GM23338 (cell line): ENCODE measurements around the gene EXOC4. TPM values are rescaled to one million over a fixed set of nuclear protein-coding genes. Genes with fewer than 3 reads are reported as not detected.

Experiments
- ATAC-seq: fragments of 200-7000 bp; cut with Tn5 transposase; 3 replicates; pipeline ENCODE4 v1.9.1; 2020
- DNase-seq: peaks from one replicate; pipeline ENCODE4 v3.0.0-alpha.2; 2015; ENCODE audit warnings: low spot score
- H2AFZ ChIP-seq: fragments of 200-600 bp; sonication (generic); 2 replicates; pipeline ENCODE4 v1.8.0; 2016; ENCODE audit warnings: antibody characterized with exemption, mild to moderate bottlenecking, moderate library complexity
- H3F3A ChIP-seq: fragments of 200-600 bp; sonication (generic); replicated peaks from 2 replicates; pipeline ENCODE4 v1.8.0; 2017; ENCODE audit warnings: antibody characterized with exemption, mixed run types, low read depth
- H3K27ac ChIP-seq: fragments of 200-600 bp; sonication (generic); 2 replicates; pipeline ENCODE4 v1.6.1; 2016; ENCODE audit warnings: low read depth
- H3K27me3 ChIP-seq: fragments of 200-600 bp; sonication (generic); 2 replicates; pipeline ENCODE4 v1.8.0; 2016; ENCODE audit warnings: mild to moderate bottlenecking, mixed run types, moderate library complexity; ENCODE audit not compliant: insufficient read depth
- H3K36me3 ChIP-seq: fragments of 200-600 bp; sonication (generic); 2 replicates; pipeline ENCODE4 v1.8.0; 2016; ENCODE audit warnings: mild to moderate bottlenecking; ENCODE audit not compliant: insufficient read depth
- H3K4me1 ChIP-seq: fragments of 200-600 bp; sonication (generic); 2 replicates; pipeline ENCODE4 v1.8.0; 2016; ENCODE audit warnings: mild to moderate bottlenecking, moderate library complexity; ENCODE audit not compliant: insufficient read depth
- H3K4me2 ChIP-seq: fragments of 200-600 bp; sonication (generic); 2 replicates; pipeline ENCODE4 v1.7.1; 2017; ENCODE audit warnings: mixed run types
- H3K4me3 ChIP-seq: fragments of 200-600 bp; sonication (generic); 2 replicates; pipeline ENCODE4 v1.6.1; 2016; ENCODE audit warnings: mixed run types
- H3K79me2 ChIP-seq: fragments of 200-600 bp; sonication (generic); replicated peaks from 2 replicates; pipeline ENCODE4 v1.8.0; 2017; ENCODE audit warnings: mild to moderate bottlenecking; ENCODE audit not compliant: insufficient read depth
- H3K9me2 ChIP-seq: fragments of 200-600 bp; sonication (generic); 2 replicates; pipeline ENCODE4 v1.8.0; 2017; ENCODE audit not compliant: insufficient read depth
- H4K20me1 ChIP-seq: fragments of 200-600 bp; sonication (generic); replicated peaks from 2 replicates; pipeline ENCODE4 v1.8.0; 2017; ENCODE audit warnings: mild to moderate bottlenecking; ENCODE audit not compliant: insufficient read depth
- H3K27ac Mint-ChIP-seq: 2 replicates; pipeline ENCODE4 v1.8.0; 2020; ENCODE audit warnings: inconsistent platforms, mild to moderate bottlenecking, moderate library complexity, mixed read lengths
- H3K27me3 Mint-ChIP-seq: 3 replicates; pipeline ENCODE4 v1.8.0; 2022; ENCODE audit warnings: low read depth, mild to moderate bottlenecking, moderate library complexity, mixed read lengths, inconsistent platforms; ENCODE audit not compliant: insufficient read depth, poor library complexity
- H3K36me3 Mint-ChIP-seq: 3 replicates; pipeline ENCODE4 v1.8.0; 2021; ENCODE audit warnings: low read depth, mild to moderate bottlenecking, inconsistent platforms, moderate library complexity, mixed read lengths
- H3K4me1 Mint-ChIP-seq: 3 replicates; pipeline ENCODE4 v1.8.0; 2020; ENCODE audit warnings: mild to moderate bottlenecking, inconsistent platforms, mixed read lengths
- H3K4me3 Mint-ChIP-seq: 3 replicates; pipeline ENCODE4 v1.8.0; 2021; ENCODE audit warnings: moderate library complexity, mild to moderate bottlenecking, inconsistent platforms, mixed read lengths
- H3K9me3 Mint-ChIP-seq: 3 replicates; pipeline ENCODE4 v1.8.0; 2020; ENCODE audit warnings: moderate library complexity, mild to moderate bottlenecking, inconsistent platforms, mixed read lengths
- CREB1 ChIP-seq: fragments of 250-450 bp; sonication (Bioruptor Pico); IDR thresholded peaks from 2 replicates; pipeline ENCODE4 v1.5.0; 2020; ENCODE audit warnings: low read depth, mild to moderate bottlenecking, moderate library complexity
- CTCF ChIP-seq, 2 experiments: fragments of 200-600 bp in 1 of 2; sonication (generic) in 1 of 2; conservative IDR thresholded peaks; 2 replicates each; pipeline versions ENCODE4 v1.5.1 to v1.6.1; 2016 to 2017; ENCODE audit warnings: antibody characterized with exemption in 2 of 2, low read depth in 2 of 2, mild to moderate bottlenecking in 2 of 2, moderate library complexity in 1 of 2
- EZH2 ChIP-seq: fragments of 200-600 bp; sonication (generic); IDR thresholded peaks from one replicate; pipeline ENCODE4 v1.8.0; 2017; ENCODE audit warnings: antibody characterized with exemption, mild to moderate bottlenecking, low read depth; ENCODE audit not compliant: unreplicated experiment
- JUNB ChIP-seq: IDR thresholded peaks from one replicate; pipeline ENCODE4 v1.6.1; 2016; ENCODE audit warnings: antibody characterized with exemption; ENCODE audit not compliant: unreplicated experiment
- NANOG ChIP-seq: IDR thresholded peaks from 2 replicates; pipeline ENCODE4 v1.6.1; 2016; ENCODE audit warnings: antibody characterized with exemption, borderline replicate concordance
- POLR2AphosphoS5 ChIP-seq: IDR thresholded peaks from 2 replicates; pipeline ENCODE4 v1.6.1; 2016; ENCODE audit warnings: antibody characterized with exemption, low read depth
- REST ChIP-seq: IDR thresholded peaks from one replicate; pipeline ENCODE4 v1.6.1; 2018; ENCODE audit warnings: antibody characterized with exemption; ENCODE audit not compliant: unreplicated experiment
- STAT1 ChIP-seq: IDR thresholded peaks from one replicate; pipeline ENCODE4 v1.6.1; 2016; ENCODE audit warnings: antibody characterized with exemption; ENCODE audit not compliant: unreplicated experiment
- ZNF331 ChIP-seq: fragments of 250-450 bp; sonication (Bioruptor Pico); IDR thresholded peaks from 2 replicates; pipeline ENCODE4 v1.5.0; 2020; ENCODE audit warnings: low read depth, mild to moderate bottlenecking, moderate library complexity
- ZNF462 ChIP-seq: fragments of 250-450 bp; sonication (Bioruptor Pico); IDR thresholded peaks from 2 replicates; pipeline ENCODE4 v1.5.0; 2020; ENCODE audit warnings: mild to moderate bottlenecking, moderate library complexity
- polyA plus RNA-seq: library from polyadenylated mRNA; unstranded; fragments of >200 nt; fragmentation: Nextera tagmentation; extraction: Ambion mirVana; gene quantifications from 2 replicates; pipeline ENCODE4 v1.2.1, GENCODE V29; 2016
- total RNA-seq: library from RNA; depleted of rRNA; stranded (reverse); fragments of >200 nt; shearing (Covaris generic); gene quantifications from 2 replicates; pipeline ENCODE4 v1.2.3, GENCODE V29; 2014

Gene EXOC4
- total and polyA plus RNA-seq, 2 experiments from 2014 or later = 37.5 to 52.7 TPM

GRCh38 chr7:133606991-133607390, 354.1 kb downstream of the EXOC4 start:
- H3K4me1 ChIP-seq = no peaks in the 10 kb centered on the region
- no peaks in the 10 kb centered on the region for H3K27me3 ChIP-seq
- ATAC-seq = no peak
- H2AFZ ChIP-seq = no peak overlapping the region
- H3K9me3 Mint-ChIP-seq = no peaks in the 10 kb centered on the region
- H3F3A ChIP-seq = no peaks in the 10 kb centered on the region
- H3K4me2 ChIP-seq = no peak overlapping the region
- H3K4me3 ChIP-seq = no peak overlapping the region
- no peaks in the 10 kb centered on the region for H3K36me3 Mint-ChIP-seq
- peaks cover 11% of the 10 kb centered on the region; the same call in 2 of the 3 replicates for H3K4me1 Mint-ChIP-seq
- TF ChIP-seq POLR2AphosphoS5 (no peak), ZNF331 (no peak), NANOG (no peak), ZNF462 (CRISPR knock-in tag) (no peak), EZH2 (no peak), STAT1 (no peak), REST (no peak), CREB1 (no peak), JUNB (no peak), CTCF (conservative IDR thresholded peaks at IDR 0.05; ENCODE audit: low read depth in 2 of 2) (no peak)
- no peak overlapping the region for H3K27ac Mint-ChIP-seq
- H3K27me3 Mint-ChIP-seq = no peaks in the 10 kb centered on the region
- no peak for DNase-seq
- H3K9me2 ChIP-seq = no peaks in the 10 kb centered on the region
- no peaks in the 10 kb centered on the region for H3K36me3 ChIP-seq
- no peaks in the 10 kb centered on the region for H4K20me1 ChIP-seq
- H3K4me3 Mint-ChIP-seq = no peak overlapping the region
- H3K79me2 ChIP-seq = no peaks in the 10 kb centered on the region
- no peak overlapping the region for H3K27ac ChIP-seq
